HEK293 (cell line): ENCODE data around the gene ANKRD33.

Experiments used
- CTCF ChIA-PET: fragments of 350-600 bp; formaldehyde crosslinking; extraction: SDS; loops from one replicate; lab custom pipeline; 2021; ENCODE audit warnings: antibody characterized with exemption; lab: Yijun Ruan, JAX
- POLR2A ChIA-PET: fragments of 300-600 bp; formaldehyde crosslinking; extraction: SDS; loops from one replicate; lab custom pipeline; 2020; ENCODE audit warnings: antibody characterized with exemption, inconsistent platforms; lab: Yijun Ruan, JAX
- H3K27ac ChIP-seq: fragments of 200-500 bp; sonication (Bioruptor generic); 2 replicates; pipeline ENCODE4 v1.5.1; 2014; ENCODE audit warnings: low read depth, low read length, control low read depth, inconsistent platforms; ENCODE audit errors: extremely low read depth
- H3K36me3 ChIP-seq, 2 experiments: fragments of 200-500 bp in 1 of 2; sonication (Bioruptor generic) in 1 of 2; 1 replicate in 1 of 2; 2 replicates in 1 of 2; pipeline ENCODE4 v1.5.1; 2014 to 2017; ENCODE audit warnings: inconsistent platforms in 2 of 2, low read length in 2 of 2; ENCODE audit not compliant: control insufficient read depth in 2 of 2, insufficient read depth in 1 of 2
- H3K4me1 ChIP-seq: fragments of 200-500 bp; sonication (Bioruptor generic); 2 replicates; pipeline ENCODE4 v1.5.1; 2014; ENCODE audit warnings: mild to moderate bottlenecking, low read length, inconsistent platforms; ENCODE audit not compliant: control insufficient read depth, insufficient read depth
- H3K4me3 ChIP-seq: 2 replicates; pipeline ENCODE4 v1.5.1; 2011; ENCODE audit warnings: low read depth, mild to moderate bottlenecking, control low read depth, low read length, moderate library complexity
- H3K9me3 ChIP-seq: fragments of 200-500 bp; sonication (Bioruptor generic); 2 replicates; pipeline ENCODE4 v1.5.1; 2014; ENCODE audit warnings: low read depth, low read length, inconsistent platforms; ENCODE audit not compliant: control insufficient read depth, insufficient read depth
- AEBP2 ChIP-seq: fragments of 450-650 bp; formaldehyde crosslinking; IDR thresholded peaks from 2 replicates; pipeline ENCODE4 v1.5.1; 2016; ENCODE audit warnings: missing biosample characterization, missing genetic modification characterization, borderline replicate concordance
- ELK4 ChIP-seq: IDR thresholded peaks from 2 replicates; pipeline ENCODE4 v1.6.1; 2011; ENCODE audit warnings: mild to moderate bottlenecking, low read depth, low read length, borderline replicate concordance
- HIC1 ChIP-seq: fragments of 450-650 bp; formaldehyde crosslinking; IDR thresholded peaks from 2 replicates; pipeline ENCODE4 v1.5.1; 2016; ENCODE audit warnings: missing biosample characterization, missing genetic modification characterization
- KLF1 ChIP-seq: fragments of 450-650 bp; formaldehyde crosslinking; IDR thresholded peaks from 2 replicates; pipeline ENCODE4 v1.5.1; 2016; ENCODE audit warnings: missing biosample characterization, missing genetic modification characterization
- YY1 ChIP-seq: fragments of 450-650 bp; formaldehyde crosslinking; IDR thresholded peaks from 2 replicates; pipeline ENCODE4 v1.5.1; 2018; ENCODE audit warnings: missing biosample characterization, missing genetic modification characterization
- ZNF211 ChIP-seq: fragments of 450-650 bp; formaldehyde crosslinking; IDR thresholded peaks from 2 replicates; pipeline ENCODE4 v1.5.1; 2016; ENCODE audit warnings: low read depth, missing biosample characterization, missing genetic modification characterization
- ZNF280C ChIP-seq: fragments of 450-650 bp; formaldehyde crosslinking; IDR thresholded peaks from 2 replicates; pipeline ENCODE4 v1.5.1; 2016; ENCODE audit warnings: missing biosample characterization, missing genetic modification characterization
- ZNF394 ChIP-seq: fragments of 450-650 bp; formaldehyde crosslinking; IDR thresholded peaks from 2 replicates; pipeline ENCODE4 v1.5.1; 2016; ENCODE audit warnings: missing biosample characterization, missing genetic modification characterization, mild to moderate bottlenecking, moderate library complexity, borderline replicate concordance
- ZNF48 ChIP-seq: fragments of 450-650 bp; formaldehyde crosslinking; IDR thresholded peaks from 2 replicates; pipeline ENCODE4 v1.5.1; 2016; ENCODE audit warnings: missing biosample characterization, missing genetic modification characterization
- ZNF488 ChIP-seq: fragments of 450-650 bp; formaldehyde crosslinking; IDR thresholded peaks from 2 replicates; pipeline ENCODE4 v1.5.1; 2016; ENCODE audit warnings: missing biosample characterization, missing genetic modification characterization
- ZNF521 ChIP-seq: fragments of 450-650 bp; formaldehyde crosslinking; IDR thresholded peaks from 2 replicates; pipeline ENCODE4 v1.5.1; 2017; ENCODE audit warnings: missing biosample characterization, mild to moderate bottlenecking, missing genetic modification characterization
- ZNF530 ChIP-seq: fragments of 450-650 bp; formaldehyde crosslinking; IDR thresholded peaks from 2 replicates; pipeline ENCODE4 v1.5.1; 2016; ENCODE audit warnings: low read depth, missing biosample characterization, missing genetic modification characterization
- ZNF544 ChIP-seq: fragments of 450-650 bp; formaldehyde crosslinking; IDR thresholded peaks from 2 replicates; pipeline ENCODE4 v1.5.0; 2017; ENCODE audit warnings: missing biosample characterization, missing genetic modification characterization
- ZNF555 ChIP-seq: fragments of 450-650 bp; formaldehyde crosslinking; conservative IDR thresholded peaks from 2 replicates; pipeline ENCODE4 v1.5.1; 2017; ENCODE audit warnings: missing biosample characterization, mild to moderate bottlenecking, missing genetic modification characterization, inconsistent platforms
- ZNF600 ChIP-seq: fragments of 450-650 bp; formaldehyde crosslinking; IDR thresholded peaks from 2 replicates; pipeline ENCODE4 v1.5.1; 2016; ENCODE audit warnings: missing biosample characterization, missing genetic modification characterization
- ZNF677 ChIP-seq: fragments of 450-650 bp; IDR thresholded peaks from 2 replicates; pipeline ENCODE4 v1.5.0; 2018; ENCODE audit warnings: missing biosample characterization, mild to moderate bottlenecking, missing genetic modification characterization, moderate library complexity
- ZNF830 ChIP-seq: fragments of 450-650 bp; IDR thresholded peaks from 2 replicates; pipeline ENCODE4 v1.5.0; 2018; ENCODE audit warnings: missing biosample characterization, missing genetic modification characterization, low read depth, mild to moderate bottlenecking, moderate library complexity

ANKRD33 gene

GRCh38 chr12:51895378-51896135, 7.7 kb downstream of the ANKRD33 start (continued):
- TF ChIP-seq ZNF280C (tag by site-specific recombination) (no peak), ZNF677 (tag by site-specific recombination) (no peak), ZNF555 (tag by site-specific recombination) (no peak), ZNF211 (tag by site-specific recombination) (no peak), ZNF600 (no peak), ZNF544 (tag by site-specific recombination) (no peak), YY1 (tag by site-specific recombination) (no peak), KLF1 (tag by site-specific recombination) (no peak)

- Histone ChIP-seq H3K4me3 (no peak overlapping the region), H3K9me3 (no peaks in the 10 kb centered on the region), H3K4me1 (no peaks in the 10 kb centered on the region), H3K36me3 (no peaks in the 10 kb centered on the region), H3K27ac (no peak overlapping the region)
- CTCF ChIA-PET, result interaction anchor here (0.9 to 3.1 kb wide), 7 partner anchors 27 to 129 kb away, joined by 3 to 15 read pairs (median 5); no protein-coding TSS in a partner anchor
- POLR2A ChIA-PET, result no interaction called here
- TF ChIP-seq HIC1 (tag by site-specific recombination) (no peak), ZNF488 (tag by site-specific recombination) (no peak), ZNF48 (tag by site-specific recombination) (no peak), ZNF394 (no peak), ZNF521 (tag by site-specific recombination) (no peak), ZNF830 (tag by site-specific recombination) (no peak), YY1 (tag by site-specific recombination) (no peak), ZNF530 (tag by site-specific recombination) (no peak), ELK4 (no peak), AEBP2 (tag by site-specific recombination) (no peak)
These were observed 8.3 kb downstream of the ANKRD33 start for GRCh38 chr12:51896236-51896635.
